Colonic mucosa (tissue), 4 donors: ENCODE data around the gene ITGBL1. TPM values are rescaled to one million over a fixed set of nuclear protein-coding genes. Genes with fewer than 3 reads are reported as not detected.

Experiments
- DNase-seq: peaks from one replicate; pipeline ENCODE4 v3.0.0-alpha.2; 2020
- H3K27ac ChIP-seq: fragments of 200-600 bp; one replicate; pipeline ENCODE4 v1.8.0; 2021
- H3K27me3 ChIP-seq: fragments of 200-600 bp; one replicate; pipeline ENCODE4 v1.8.0; 2021
- H3K36me3 ChIP-seq: fragments of 200-600 bp; one replicate; pipeline ENCODE4 v1.8.0; 2021
- H3K4me1 ChIP-seq: fragments of 200-600 bp; one replicate; pipeline ENCODE4 v1.8.0; 2021; ENCODE audit warnings: mild to moderate bottlenecking
- H3K4me3 ChIP-seq: fragments of 200-600 bp; one replicate; pipeline ENCODE4 v1.8.0; 2021
- H3K9ac ChIP-seq, 2 donors: one replicate each; pipeline ENCODE4 v1.7.0; 2013; ENCODE audit warnings: control low read depth in 2 of 2, low read depth in 2 of 2, low read length in 2 of 2
- H3K9me3 ChIP-seq: fragments of 200-600 bp; one replicate; pipeline ENCODE4 v1.8.0; 2021
- CTCF ChIP-seq: fragments of 200-600 bp; IDR thresholded peaks from one replicate; pipeline ENCODE4 v1.8.0; 2022; ENCODE audit warnings: antibody characterized with exemption, mild to moderate bottlenecking
- intact Hi-C: fragments of 100-400 bp; cut with DNase I; formaldehyde crosslinking; loops from one replicate; pipeline ENCODE4 v1.14.1; 2022
- total RNA-seq, 2 donors: library from RNA; stranded (reverse); fragmentation: NEBNext Ultra II Directional in 1 of 2; extraction: Animal tissue kit (Norgen Biotek cat#: 25700) in 1 of 2; gene quantifications; one replicate each; pipeline ENCODE4 v1.2.1, GENCODE V29; 2021
- donor health status: healthy.
- donor health status: DM: no; HTN: no; CAD: no.
- donor health status: DM: no; HTN: no; CAD: no.

ITGBL1 gene
- total RNA-seq, 2 donors from 2014 or later, result 0.25 to 0.72 TPM

GRCh38 chr13:101590479-101590878, 138.0 kb downstream of the ITGBL1 start:
- H3K27ac ChIP-seq, result no peak overlapping the region
- no peaks in the 10 kb centered on the region for H3K9me3 ChIP-seq
- no peak for DNase-seq
- no peak for TF ChIP-seq CTCF
- H3K9ac ChIP-seq, result no peak overlapping the region
- intact Hi-C loops, result no loop called here
- H3K4me1 ChIP-seq, result no peaks in the 10 kb centered on the region
- no peaks in the 10 kb centered on the region for H3K27me3 ChIP-seq
- H3K4me3 ChIP-seq, result no peak overlapping the region
- no peaks in the 10 kb centered on the region for H3K36me3 ChIP-seq

DNA sequence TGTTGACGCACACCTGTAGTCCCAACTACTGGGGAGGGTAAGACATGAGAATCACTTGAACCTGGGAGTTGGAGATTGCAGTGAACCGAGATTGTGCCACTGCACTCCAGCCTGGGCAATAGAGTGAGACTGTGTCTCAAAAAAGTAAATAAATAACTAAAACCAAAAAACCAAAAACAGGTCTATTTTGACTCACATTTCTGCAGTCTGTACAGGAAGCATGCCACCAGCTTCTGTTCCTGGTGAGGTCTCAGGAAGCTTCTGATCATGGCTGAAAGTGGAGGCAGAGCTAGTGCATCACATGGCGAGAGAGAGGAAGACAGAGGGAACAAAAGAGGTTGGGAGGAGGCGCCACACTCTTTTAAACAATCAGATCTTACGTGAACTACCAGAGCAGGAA, 142.5 kb downstream of the ITGBL1 start:
- no peak overlapping the region for H3K9ac ChIP-seq
- no peaks in the 10 kb centered on the region for H3K9me3 ChIP-seq
- no peak overlapping the region for H3K27ac ChIP-seq
- H3K27me3 ChIP-seq, result no peaks in the 10 kb centered on the region
- H3K36me3 ChIP-seq, result no peaks in the 10 kb centered on the region
- H3K4me1 ChIP-seq, result no peaks in the 10 kb centered on the region
- no peak for DNase-seq
- no peak overlapping the region for H3K4me3 ChIP-seq
- intact Hi-C loops, result no loop called here
- no peak for TF ChIP-seq CTCF

- no peak for DNase-seq
- Histone ChIP-seq H3K4me1 (no peaks in the 10 kb centered on the region), H3K36me3 (no peaks in the 10 kb centered on the region), H3K27me3 (no peaks in the 10 kb centered on the region), H3K9me3 (no peaks in the 10 kb centered on the region), H3K9ac (no peak overlapping the region), H3K27ac (no peak overlapping the region), H3K4me3 (no peak overlapping the region)
- intact Hi-C loops, result no loop called here
- no peak for TF ChIP-seq CTCF
Measured at GRCh38 chr13:101596803-101597202, 144.3 kb downstream of the ITGBL1 start.

GRCh38 chr13:101611491-101612475, 159.3 kb downstream of the ITGBL1 start:
- no peak for TF ChIP-seq CTCF
- Histone ChIP-seq H3K36me3 (no peaks in the 10 kb centered on the region), H3K4me1 (no peaks in the 10 kb centered on the region), H3K9ac (no peak overlapping the region), H3K4me3 (no peak overlapping the region), H3K27me3 (no peaks in the 10 kb centered on the region), H3K9me3 (no peaks in the 10 kb centered on the region), H3K27ac (no peak overlapping the region)
- intact Hi-C loops, result no loop called here
- DNase-seq, result no peak

DNA sequence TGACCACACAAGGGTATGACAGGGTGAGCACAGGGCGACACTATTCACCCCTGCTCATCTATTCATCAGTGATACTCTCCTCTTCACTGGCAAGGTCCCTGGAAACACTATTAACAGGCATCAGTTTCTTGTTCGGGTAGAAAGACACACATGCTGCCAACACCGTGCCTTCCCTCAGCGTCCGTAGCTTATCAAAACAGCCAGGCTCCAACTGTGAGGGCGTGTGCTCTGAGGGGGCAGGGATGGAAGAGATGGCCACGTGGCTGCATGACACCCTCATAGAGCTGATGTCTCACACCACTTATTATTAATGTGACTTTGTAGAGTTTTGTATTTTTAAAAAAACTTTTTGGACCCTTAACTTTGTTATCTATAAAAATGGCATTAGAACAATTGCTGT, 160.3 kb downstream of the ITGBL1 start:
- Histone ChIP-seq H3K27ac (no peak overlapping the region), H3K4me1 (no peaks in the 10 kb centered on the region), H3K4me3 (no peak overlapping the region), H3K9me3 (no peaks in the 10 kb centered on the region), H3K36me3 (no peaks in the 10 kb centered on the region), H3K27me3 (no peaks in the 10 kb centered on the region), H3K9ac (no peak overlapping the region)
- no peak for TF ChIP-seq CTCF
- intact Hi-C loops, result no loop called here
- DNase-seq, result no peak
